CD4-positive, alpha-beta T cell treated with Interleukin-12 subunit alpha and Interleukin-12 subunit beta, for 1 hour (primary cell): Measurements from ENCODE around the gene TMEM253.

Experiments used
- DNase-seq: peaks from one replicate; pipeline ENCODE4 v3.0.0-alpha.2; 2020

Gene TMEM253

DNA sequence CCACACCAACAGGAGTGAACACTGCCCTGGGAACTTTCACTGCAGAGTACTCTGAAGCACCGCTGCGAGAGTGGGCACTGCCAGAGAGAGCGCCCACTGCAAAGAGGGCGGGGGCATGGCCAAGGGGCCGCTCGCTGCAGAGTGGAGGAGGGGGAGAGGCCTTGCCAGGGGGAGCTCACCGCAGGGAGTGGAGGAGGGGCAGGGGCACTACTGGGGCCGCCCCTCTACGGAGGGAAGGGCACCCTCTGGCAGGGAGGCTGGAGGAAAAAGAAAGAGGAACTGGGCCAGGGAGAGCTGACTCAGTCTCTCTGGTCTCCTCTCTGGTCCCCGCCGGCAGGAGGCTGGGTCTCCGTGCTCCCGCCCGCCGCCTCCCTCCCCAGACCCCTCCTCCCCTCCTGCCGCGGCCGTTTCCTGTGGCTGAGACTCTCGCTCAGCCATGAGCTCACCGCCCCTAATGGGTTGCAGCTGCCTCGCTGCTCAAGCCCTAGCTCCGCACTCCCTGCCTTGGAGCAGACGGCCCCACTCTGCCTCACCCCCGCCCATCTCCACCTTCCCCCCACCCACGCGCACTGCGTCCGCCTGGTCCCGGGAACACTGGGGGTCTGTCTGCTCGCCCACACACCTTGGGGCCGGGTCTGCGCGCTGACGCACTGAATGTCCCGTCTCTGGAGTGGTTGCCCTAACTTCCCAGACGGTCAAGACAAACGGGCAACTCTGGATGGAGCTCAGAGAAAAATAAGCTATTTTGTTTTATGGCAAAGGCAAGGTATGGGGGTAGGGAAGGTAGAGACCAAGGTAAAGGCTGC, 29.4 kb upstream of the TMEM253 start:
- DNase-seq, result peak; percentile 66

GRCh38 chr14:21072031-21072473, 28.8 kb upstream of the TMEM253 start:
- DNase-seq, result no peak

DNA sequence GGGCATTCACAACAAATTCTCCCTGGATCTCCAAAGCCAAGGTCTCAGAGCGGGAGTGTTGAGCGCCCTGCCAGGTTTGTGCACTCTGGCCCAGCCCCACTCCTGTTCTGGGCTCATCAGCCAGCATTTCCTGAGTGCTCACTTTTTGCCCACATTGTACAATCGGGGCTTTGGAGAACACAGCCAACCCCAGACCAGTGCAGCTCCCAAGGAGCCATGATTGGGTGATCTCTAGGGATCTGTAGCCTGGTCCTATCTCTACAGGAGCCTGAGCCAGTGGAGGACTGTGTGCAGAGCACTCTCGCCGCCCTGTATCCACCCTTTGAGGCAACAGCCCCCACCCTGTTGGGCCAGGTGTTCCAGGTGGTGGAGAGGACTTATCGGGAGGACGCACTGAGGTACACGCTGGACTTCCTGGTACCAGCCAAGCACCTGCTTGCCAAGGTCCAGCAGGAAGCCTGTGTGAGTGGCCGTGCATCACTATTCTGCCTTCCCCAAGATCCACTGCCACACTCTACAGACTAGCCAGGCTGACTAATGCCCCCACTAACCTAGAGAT, 28.0 kb upstream of the TMEM253 start:
- DNase-seq, result no peak

DNA sequence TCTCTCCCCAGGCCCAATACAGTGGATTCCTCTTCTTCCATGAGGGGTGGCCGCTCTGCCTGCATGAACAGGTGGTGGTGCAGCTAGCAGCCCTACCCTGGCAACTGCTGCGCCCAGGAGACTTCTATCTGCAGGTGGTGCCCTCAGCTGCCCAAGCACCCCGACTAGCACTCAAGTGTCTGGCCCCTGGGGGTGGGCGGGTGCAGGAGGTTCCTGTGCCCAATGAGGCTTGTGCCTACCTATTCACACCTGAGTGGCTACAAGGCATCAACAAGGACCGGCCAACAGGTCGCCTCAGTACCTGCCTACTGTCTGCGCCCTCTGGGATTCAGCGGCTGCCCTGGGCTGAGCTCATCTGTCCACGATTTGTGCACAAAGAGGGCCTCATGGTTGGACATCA, 26.9 kb upstream of the TMEM253 start:
- no peak for DNase-seq

DNA sequence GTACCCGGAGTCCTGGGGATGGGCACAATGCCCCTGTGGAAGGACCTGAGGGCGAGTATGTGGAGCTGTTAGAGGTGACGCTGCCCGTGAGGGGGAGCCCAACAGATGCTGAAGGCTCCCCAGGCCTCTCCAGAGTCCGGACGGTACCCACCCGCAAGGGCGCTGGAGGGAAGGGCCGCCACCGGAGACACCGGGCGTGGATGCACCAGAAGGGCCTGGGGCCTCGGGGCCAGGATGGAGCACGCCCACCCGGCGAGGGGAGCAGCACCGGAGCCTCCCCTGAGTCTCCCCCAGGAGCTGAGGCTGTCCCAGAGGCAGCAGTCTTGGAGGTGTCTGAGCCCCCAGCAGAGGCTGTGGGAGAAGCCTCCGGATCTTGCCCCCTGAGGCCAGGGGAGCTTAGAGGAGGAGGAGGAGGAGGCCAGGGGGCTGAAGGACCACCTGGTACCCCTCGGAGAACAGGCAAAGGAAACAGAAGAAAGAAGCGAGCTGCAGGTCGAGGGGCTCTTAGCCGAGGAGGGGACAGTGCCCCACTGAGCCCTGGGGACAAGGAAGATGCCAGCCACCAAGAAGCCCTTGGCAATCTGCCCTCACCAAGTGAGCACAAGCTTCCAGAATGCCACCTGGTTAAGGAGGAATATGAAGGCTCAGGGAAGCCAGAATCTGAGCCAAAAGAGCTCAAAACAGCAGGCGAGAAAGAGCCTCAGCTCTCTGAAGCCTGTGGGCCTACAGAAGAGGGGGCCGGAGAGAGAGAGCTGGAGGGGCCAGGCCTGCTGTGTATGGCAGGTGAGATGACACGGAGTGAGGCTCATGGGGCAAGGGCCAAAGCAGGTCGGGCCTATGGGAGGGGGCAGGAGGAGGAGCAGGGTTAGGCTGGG, 26.2 kb upstream of the TMEM253 start:
- DNase-seq, result no peak

DNA sequence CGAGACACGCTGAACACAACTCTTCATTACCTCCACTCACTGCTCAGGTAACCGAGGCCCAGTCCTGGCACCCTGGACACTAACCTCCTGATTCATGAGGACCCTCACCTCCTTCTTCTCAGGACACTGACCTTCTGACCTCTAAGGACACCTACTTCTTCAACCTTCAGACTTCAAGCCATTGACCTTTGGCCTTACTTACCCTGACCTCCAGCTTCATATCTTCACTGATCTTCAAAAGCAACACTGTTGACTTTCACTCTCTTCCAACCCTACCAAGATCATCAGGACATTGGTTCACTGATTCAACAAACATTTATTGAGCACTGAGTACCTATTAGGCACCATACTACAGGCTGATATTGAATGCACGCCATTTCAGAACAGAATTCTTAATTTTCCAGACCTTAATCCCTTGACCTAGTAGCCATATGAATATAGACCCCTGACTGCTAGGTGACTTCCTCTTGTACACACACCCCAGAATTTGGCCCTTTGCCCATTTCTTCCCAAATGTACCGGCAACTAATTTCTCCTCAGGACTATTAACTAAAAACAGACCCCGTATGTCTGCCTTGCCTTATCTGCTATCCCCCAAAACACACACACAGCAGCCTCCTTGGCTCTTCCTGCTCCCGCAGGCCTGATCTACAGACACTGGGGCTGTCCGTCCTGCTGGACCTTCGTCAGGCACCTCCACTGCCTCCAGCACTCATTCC, 25.0 kb upstream of the TMEM253 start:
- DNase-seq, result no peak

DNA sequence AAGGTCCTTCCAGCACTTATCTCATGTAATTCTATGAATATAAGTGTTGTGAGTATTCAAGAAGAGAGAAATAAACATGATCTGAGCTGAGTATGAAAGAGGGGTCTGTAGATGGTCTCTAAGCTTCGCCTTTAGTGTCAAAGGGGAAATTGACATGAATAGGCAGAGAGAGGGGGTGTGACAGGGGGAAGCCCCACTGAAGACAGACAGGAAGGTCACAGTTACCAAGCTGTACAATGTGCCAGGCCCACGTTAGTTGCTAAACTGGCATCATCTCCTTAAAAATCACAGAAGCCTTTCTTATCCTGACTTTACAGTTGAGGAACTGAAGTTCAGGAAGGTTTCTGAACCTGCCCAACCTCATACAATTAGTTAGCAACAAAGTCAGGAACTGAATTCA, 23.2 kb upstream of the TMEM253 start:
- no peak for DNase-seq

DNA sequence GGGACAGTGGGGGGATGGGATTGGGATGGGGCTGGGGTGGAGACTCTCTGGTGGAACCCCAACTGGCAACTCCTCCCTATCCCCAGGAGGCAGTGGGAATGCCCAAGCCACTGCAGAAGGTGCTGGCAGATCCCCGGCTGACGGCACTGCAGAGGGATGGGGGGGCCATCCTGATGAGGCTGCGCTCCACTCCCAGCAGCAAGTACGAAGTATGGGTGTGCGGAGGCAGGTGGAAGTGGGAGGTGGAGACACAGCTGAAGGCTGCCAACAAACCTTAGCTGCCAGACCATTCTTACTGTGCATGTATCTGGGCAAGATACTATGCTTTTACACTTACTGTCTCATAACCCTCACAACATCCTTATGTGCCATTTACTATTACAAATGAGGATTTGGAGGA, 22.6 kb upstream of the TMEM253 start:
- no peak for DNase-seq

DNA sequence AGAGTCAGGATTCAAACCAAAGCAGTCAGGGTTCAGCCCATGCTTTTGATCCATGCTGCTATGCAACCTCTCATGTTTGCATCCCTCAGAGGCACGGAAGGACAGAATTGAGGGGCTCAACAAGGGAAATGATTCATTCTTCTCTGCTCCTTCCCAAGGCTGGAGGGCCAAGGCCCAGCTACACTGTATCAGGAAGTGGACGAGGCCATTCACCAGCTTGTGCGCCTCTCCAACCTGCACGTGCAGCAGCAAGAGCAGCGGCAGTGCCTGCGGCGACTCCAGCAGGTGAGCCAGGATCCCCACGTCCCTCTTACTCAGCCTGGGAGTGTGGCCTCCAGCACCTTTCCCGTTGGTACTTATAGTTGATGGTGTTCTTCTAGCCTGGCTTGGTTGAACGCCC, 22.1 kb upstream of the TMEM253 start:
- no peak for DNase-seq

- DNase-seq, result no peak
These were observed 19.2 kb upstream of the TMEM253 start for GRCh38 chr14:21081521-21082142.

GRCh38 chr14:21083565-21084325, 17.1 kb upstream of the TMEM253 start:
- no peak for DNase-seq

GRCh38 chr14:21084396-21084795, 16.5 kb upstream of the TMEM253 start:
- no peak for DNase-seq

GRCh38 chr14:21084998-21085853, 15.6 kb upstream of the TMEM253 start:
- DNase-seq, result no peak

- DNase-seq, result no peak
These were observed 14.0 kb upstream of the TMEM253 start for GRCh38 chr14:21086908-21087293.

GRCh38 chr14:21087294-21088091, 13.4 kb upstream of the TMEM253 start:
- peak; percentile 95 for DNase-seq

DNA sequence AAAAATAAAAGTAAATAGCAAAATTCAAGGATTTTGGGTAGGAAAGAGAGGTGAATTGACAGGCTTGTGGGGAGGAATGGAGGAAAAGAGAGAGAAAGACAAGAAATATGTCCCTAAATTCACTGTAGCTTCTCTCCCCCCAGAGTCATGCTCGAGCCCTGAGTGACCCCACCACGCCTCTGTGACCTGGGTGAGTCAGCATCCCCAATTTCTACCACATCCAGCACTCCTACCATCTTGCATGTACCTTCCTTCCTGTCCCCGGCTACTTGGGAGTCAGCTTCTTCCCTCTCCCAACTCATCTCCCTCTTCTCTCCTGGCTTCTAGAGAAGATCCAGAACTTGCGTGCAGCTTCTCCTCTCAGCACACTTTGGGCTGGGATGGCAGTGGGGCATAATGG, 12.2 kb upstream of the TMEM253 start:
- DNase-seq, result no peak

DNA sequence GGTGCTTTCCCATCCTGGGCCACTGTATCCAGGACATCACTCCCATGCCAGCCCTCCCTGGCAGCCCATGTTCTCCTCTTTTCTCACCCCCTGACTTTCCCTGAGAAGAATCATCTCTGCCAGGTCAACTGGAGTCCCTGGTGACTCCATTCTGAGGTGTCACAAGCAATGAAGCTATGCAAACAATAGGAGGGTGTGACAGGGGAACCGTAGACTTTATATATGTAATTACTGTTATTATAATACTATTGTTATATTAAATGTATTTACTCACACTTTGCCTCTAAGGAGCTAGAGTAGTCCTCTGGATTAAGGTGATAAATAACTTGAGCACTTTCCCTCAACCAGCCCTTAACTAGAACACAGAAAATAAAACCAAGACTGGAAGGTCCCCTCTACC, 11.6 kb upstream of the TMEM253 start:
- no peak for DNase-seq

- DNase-seq, result no peak
These were observed 11.0 kb upstream of the TMEM253 start for GRCh38 chr14:21089877-21090193.

- DNase-seq, result peak; percentile 33
These were observed 10.5 kb upstream of the TMEM253 start for GRCh38 chr14:21090194-21090939.
